Dedifferentiated amniotic fluid mesenchymal stem cell (primary cell): ENCODE measurements around the gene RNASE4.
A peak's percentile ranks its signal among the peaks of the same experiment; 100 is the strongest.

Experiments used
- DNase-seq: peaks from one replicate; pipeline ENCODE4 v3.0.0-alpha.2; 2016; ENCODE audit errors: extremely low spot score

RNASE4 gene

DNA sequence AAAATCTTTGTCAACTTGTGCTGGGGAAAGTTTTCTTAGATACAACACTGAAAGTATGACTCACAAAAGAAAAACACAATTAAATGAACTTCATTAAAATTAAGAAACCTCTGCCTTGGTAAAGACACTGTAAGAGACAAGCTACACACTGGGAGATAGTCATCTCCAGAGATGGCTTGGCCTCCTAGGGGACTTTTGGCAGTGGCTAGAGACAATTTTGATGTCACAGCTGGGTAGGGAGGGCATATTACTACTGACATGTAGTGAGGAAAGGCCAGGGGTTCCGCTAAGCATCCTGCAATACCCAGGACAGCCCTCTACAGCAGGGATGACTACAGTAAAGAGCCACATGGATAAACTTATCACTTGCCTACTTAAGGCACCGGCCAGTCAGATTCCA, 8.7 kb upstream of the RNASE4 start:
- DNase-seq = no peak

DNA sequence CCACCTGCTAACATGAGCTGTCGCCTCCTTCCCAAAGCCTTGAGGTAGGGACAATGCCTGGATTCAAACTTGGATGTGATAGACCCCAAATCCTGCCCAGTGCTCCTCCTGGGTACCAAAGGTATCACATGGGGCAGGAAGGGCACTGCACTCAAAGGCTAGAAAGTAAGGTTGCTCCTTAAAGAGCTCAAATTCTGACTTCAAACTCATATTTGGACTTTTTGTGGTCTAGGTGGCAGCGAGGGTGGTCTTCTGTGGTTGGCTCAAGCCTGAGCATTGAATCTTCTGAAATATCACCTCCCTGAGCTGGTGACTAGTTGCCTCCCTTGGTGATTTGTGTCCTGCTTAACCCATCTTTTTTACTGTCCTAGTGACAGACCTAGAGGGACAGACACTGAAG, 8.3 kb upstream of the RNASE4 start:
- no peak for DNase-seq

DNA sequence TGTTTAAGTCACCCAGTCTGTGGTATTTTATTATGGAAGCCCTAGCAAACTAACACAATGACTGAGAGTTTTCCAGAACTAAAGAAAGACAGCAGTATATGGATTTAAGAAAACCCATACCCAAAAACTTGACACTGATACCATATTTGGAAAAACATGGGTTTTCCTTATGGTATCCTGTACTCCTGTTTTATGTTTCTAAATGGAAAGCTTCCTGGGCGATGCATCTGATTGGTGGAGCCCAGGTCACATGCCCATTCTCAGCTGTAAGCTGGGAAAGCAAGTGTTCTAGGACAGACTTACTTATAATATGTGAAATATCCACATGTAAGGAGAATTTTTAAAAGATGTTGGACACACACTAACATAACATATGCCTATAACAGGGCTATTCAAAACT, 4.5 kb upstream of the RNASE4 start:
- no peak for DNase-seq

DNA sequence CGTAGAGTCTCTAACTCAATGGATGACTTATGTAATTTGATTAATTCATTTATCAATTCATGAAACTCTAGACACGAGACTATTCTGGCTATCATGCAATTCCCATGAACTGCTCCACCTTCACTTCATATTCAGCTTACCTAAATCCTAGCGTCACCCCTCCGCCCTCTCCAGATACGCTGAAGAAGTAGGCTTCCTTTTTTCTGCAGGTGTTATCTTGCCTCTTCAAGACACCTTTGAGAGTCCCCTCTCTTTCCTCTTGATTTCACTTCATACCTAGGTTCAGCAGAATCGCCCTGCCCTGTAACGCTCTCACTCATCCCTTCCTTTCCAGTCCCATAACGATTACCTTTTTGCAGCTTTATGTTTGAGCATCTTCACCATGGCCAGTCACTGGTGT, 4.0 kb upstream of the RNASE4 start:
- no peak for DNase-seq

DNA sequence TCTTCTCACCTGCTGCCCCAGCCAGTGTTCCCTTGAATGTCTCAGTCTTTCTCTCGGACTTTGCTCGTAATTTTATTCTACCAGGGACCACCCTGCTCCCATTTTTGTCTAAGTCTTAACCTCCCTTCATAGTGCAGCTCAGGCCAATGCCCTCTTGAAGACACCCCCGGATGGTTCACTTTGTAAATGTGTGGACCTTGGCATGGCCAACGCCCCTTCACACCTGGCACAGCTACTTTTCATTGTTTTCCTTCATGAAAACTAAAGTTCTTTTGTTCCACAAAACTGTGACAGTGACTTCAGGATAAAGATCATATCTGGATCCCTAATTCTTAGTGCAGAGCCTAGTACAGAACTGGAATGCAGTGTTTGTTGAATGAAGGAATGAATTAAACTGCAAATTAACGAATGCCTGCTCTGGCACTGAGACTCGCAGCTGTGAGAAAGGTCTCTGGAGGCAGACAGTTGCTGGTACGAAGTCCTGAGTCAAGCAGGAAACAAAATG, 3.5 kb upstream of the RNASE4 start:
- no peak for DNase-seq

DNA sequence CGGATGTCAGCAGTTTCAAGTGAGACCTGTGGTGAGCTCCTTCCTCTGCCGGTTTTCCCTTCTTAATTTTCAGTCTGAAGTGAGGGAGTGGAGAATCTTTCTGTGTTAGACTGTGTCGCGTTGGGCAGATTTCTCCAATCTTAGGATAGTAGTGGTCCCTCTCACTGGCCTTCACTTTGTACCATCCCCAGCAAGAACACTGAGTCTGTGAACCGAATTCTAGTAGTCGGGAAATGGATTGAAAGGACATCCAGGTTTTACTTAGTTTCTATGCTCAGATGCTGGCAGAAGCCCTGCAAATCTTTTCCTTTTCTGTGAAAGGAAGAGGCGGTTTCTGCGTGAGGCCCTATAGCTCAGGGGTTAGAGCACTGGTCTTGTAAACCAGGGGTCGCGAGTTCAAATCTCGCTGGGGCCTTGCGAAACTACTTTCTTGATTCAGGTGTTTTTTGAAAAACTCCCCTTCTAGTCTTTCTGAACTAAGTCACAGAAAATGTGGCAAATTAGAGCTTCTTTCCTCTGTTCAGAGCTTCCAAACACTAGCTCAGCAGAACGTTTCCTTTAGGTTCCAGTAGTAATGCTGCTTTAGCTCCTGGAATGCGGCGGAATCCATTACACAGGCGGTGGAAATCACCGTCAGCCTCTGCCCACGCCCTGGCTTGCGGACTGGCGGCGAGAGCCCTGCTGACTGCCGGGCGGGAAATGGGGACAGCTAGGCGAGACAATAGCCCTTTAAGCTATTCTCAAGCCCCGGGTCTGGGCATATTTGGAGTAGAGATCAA, 2.8 kb upstream of the RNASE4 start:
- DNase-seq = peak; percentile 92

DNA sequence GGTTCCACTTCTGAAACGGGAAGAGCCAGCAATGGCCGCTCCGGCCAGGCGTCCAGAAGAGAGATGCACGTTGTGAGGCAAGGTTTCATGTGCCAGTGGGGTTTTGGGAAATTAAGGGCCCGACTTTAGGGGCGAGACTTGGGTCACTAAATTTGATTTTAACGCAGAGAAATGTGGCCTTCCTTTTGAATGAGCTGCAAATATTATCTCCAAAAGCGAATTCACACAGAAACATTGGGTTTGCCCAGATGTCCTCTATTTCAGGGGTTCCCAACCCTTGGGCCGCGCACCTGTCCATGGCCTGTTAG, 2.3 kb upstream of the RNASE4 start:
- no peak for DNase-seq

DNA sequence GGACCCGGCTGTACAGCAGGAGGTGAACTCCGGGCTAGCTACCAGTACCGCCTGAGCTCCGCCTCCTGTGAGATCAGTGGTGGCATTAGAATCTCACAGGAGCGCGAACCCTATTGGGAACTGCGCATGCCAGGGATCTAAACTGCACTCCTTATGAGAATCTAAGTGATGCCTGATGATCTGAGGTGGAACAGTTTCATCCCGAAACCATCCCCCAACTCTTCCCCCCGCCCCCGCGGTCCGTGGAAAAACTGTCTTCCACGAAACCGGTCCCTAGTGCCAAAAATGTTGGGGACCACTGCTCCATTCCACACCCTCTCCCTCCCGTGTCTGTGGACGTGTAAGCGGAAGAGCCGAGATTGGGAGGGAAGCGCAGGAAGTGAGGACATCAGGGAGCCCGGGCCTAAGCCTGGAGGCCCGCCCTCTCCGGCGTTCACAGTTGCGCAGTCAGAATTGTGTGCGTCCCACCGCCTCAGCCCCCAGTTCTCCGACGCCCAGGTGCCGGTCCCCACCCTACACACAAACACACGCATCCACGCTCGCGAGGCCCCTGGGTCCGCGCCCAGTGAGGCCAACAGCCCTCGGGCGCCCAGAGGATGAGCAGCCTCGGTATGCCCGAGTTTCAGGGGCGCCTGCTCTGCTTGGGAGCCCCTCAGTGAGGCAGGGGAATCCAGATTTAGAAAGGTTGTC, 1.8 kb upstream of the RNASE4 start:
- DNase-seq = peak; percentile 94

DNA sequence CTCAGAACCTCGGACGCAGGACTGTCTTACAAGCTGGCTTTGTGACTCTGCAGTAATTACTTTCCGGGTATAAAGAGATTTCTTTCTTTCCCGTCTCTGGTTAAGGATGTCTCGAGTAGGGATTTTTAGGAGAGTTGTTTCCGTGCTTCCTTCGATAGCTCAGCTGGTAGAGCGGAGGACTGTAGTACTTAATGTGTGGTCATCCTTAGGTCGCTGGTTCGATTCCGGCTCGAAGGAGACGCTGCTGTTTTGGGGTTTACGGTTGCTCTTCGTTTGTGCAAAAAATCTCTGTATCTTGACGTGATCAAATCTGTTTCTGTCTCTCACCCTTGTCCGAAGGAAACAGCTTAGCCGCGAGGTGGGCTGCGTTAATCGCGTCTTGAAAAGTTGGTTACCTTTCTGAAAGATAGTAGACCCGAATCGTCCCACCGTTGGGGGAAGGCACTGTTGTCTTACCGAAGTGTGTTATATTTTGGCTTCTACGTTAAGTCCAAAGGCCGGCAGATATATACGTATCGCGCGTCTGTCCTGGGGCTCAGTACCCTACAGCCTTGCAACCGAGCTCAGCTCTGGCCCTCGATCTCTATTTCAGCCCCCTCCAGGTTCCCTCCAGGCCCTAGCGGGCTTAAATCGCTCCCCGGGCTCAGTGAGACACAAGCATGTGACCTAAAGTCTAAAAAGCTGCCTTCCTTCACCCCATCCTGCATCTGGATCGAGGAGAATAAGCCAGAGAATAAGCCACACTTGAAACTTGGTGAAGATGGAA, 1.1 kb upstream of the RNASE4 start:
- DNase-seq = peak; percentile 95

DNA sequence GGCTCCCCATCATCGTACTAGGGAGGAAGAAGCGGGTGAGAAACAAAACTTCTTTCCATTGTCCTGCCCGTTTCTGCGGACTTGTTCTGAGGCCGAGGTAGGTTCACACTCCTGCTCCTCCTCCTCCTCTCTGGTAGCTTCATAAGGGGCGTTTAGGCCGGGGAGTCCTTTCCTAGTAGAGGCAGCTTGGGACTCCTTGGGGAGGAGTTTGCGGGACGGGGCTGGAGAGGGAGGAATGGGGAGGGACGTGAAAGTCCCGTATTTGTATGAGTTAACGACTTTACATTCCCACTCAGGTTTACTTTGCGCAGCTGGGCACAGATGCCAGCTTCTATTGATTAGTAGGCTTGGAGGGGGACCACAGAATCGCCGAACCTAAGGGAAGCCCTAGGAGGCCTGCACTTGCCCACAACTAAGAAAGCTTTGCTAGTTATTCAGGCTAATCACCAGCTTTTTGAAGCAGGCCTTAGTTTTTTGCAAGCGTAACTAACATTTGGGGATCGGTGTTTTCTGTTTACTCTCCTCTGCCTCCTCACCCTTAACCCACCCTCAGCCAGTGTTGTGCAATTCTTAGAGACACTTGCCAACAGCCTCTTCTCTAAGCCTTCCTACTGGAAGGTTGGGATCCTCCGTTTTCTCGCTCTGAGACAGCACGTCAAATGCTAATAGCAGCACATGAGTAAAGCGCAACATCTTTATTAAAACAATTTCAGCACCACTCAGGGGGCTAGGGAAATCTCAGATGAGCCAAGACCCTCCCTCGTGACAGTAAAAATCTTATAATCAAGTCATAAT, 499 bp downstream of the RNASE4 start:
- peak; percentile 23 for DNase-seq

DNA sequence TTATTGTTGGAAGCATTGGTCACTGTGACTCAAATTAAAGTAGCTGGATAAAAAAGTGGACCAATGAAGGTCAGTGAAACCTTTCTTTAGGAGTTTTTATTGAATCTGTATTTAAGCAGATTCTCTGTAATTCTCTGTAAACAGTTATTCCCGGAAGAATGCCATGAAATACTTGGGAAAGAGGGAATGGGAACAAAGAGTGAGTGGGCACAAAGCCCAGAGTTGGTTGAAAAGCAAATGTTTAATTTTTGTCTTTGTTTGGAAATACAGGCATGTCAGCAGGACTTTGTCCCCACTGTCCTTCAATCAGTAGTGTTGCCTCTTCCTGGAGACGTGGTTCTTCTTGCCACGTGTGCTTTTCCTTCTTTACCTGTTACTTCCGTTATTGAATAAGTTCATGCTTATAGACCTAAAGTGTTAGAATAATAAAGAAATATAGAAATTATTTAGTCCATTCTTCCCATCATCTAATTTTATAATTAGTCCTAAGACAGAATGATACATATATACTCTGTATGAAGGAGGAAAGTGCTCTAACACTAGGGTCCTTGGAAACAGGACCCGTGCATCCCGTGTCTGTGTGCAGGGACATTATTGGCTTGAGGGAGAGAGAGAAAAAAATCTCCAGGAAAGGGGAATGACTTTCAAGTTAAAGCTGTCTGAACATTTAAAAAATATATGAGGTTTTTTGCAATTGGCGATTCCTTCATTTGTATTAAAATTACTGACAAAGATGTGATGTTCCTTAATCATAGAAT, 2.2 kb downstream of the RNASE4 start:
- DNase-seq = no peak

DNA sequence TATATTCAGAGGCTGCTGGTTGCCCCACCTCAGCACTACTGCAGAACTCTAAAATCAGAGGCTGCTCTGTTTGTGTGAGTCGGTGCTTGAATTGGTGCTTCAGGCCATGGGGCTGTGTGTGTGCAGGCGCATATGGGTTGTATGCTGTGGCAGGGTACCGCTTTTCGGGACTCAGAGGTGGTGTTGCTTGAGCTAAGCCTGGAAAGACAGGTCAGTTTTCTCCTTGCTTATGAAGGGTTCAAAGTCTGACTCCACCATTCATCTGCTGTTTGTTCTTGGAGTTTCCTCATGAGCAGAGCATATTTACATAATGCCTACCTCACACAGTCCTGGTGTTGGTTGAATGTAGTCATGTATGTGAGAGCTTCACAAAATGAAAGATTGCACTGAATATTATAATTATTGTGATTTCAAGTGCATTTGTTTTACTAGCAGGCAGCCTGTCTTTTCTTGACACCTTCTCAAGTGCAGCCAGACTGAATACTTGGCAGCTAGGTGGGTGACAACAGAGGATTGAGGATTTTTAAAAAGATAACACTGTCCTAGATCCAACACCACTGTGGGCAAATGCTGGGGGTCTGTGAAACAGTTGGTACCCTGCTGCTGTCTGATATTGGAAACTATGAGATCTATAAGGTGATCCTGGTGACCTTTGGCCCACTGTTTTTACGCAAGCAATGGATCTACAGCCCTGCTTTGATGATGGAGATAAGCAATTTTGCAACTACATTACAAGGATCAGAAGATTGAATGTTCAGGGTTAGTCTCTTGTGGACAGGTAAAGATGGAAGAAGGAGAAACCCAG, 3.2 kb downstream of the RNASE4 start:
- DNase-seq = no peak

DNA sequence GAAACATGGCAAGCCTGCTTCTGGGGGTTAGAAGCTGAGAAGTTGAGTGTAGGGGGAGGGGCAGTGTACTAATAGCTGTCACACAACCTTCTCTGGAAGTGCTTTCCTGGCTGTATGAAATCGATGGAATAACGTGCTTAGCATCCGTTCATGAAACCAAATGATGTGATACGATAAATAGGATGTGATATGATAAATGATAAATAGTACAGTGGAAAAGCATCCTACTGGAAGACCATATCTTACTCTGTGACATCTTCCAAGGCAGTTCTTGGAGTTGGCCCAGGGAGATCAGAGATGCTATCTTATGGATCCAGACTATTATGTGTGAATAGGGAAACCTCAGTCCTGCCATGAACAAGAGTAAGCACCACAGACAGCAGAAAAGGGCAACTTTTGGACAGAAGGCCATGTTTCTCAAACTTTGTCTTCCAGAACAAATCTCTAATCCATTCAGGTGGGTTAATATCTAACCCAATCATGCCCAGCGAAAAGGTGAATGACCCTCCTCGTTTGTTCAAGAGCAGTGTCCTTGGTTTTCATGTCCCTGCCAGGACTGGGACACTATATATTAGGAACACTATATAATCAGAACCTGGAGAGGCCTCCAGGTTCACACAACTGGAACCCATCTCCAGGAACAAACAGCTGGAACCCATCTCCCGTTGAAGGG, 3.9 kb downstream of the RNASE4 start, which contains the start of gene ANG:
Gene ANG, plus strand, starts transcription at position 598 of the 673 bp plus-strand sequence. CDS start 4,801 bp downstream, outside the sequence.
- no peak for DNase-seq

DNA sequence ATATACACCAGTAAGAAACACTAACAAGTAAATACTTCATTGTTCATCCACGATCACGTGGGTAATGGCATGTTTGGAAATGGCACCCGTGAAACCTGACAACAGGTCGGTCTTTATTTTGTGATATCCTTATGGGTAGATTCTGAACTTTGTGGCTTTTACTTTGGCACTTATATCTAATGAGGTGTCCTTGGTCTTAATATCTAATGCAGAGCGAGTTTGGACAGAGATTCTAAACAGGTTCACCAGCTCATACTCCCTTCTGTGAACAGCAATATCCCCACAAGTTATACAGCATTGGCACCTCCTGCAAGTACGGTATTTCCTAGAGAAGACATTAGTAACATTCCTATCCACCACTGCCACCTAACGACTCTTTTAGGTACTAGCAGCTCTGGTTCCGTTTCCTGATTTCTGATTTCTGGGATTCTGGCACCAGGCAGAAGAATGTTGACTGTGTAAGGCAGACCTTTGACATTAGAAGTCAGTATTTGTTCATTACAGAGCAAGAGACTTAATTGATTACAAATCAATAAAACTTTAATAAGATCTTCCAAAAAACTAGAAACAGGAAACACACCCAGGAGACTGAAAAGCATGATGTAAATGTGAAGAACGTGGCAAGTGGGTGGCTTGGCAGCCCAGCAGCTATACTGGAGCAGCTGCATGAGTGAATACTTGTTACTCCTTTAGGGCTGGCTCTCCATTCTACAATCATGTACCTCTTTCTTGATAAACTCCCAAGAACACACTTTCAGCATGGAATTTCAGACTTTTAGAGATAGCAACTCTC, 6.7 kb downstream of the RNASE4 start:
- DNase-seq = peak; percentile 67

DNA sequence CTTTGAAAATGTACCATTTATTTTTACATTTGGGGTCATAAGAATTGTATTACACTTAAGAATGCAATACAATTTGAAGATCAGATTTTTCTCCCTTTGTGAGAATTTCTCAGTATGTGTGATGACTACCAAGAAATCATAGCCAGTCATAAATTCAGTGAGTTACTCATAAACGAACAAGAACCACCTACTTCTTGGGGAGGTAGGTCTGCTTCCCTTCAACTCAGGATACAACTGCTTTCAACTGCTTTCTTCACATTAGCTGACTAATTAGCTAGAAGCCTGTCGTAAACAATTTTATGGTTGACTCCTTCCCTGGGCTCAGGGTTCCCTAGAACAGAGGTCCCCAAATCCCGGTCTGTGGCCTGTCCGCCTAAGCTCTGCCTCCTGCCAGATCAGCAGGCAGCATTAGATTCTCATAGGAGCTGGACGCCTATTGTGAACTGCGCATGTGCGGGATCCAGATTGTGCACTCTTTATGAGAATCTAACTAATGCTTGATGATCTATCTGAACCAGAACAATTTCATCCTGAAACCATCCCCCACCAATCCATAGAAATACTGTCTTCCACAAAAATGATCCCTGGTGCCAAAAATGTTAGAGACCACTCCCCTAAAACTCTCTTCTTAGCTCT, 7.9 kb downstream of the RNASE4 start:
- DNase-seq = no peak

DNA sequence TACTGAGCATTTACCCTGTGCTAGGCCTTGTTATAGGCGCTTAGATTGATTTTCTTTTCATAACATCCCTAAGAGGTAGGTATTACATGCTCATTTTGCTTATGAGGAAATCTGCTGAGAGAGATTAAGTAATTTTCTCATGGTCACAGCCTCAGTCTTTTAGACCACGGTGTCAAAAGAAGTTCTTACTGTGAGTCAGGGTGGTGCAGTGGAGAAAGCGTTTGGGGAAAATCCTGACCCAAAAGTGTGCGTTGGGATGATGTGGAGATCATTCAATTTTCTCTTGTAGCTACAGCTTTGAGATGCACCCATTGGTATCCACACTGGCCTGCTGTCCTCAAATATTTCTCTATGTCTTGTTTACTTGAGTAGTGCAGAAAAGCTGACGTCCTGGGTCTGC, 12.4 kb downstream of the RNASE4 start:
- DNase-seq = no peak

DNA sequence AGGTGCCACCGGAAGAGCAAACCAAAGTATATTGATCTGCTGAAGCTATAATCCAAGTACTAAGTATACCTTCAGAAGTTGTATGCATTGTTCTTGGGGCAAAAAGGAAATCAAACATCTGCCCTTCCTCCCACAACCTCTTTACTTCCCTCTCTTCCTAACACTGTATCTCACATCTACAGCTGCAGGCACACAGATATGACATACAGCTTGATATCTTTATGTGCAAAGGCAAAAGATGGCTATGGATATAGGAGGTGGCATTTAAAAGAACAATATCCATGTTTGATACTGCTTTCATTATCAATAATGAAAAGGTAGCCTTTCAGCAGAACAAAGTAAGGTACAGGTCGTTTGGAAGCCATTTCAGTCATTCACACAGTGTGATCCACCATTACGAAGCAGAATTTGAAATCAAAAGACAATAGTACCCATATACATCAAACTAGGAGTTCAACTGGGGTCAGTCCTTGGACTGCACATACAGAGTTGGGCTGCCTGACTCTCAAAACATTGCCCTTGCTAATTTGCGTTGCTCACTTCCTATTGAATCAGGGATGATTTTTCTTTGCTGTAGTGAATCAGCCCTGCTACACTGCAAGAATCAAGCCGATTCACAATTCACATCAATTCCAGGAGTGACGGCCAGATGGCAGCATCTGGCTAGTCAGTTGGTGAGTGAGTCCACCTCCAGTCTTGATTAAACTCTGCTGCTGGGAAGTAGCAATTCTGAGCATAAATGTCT, 13.1 kb downstream of the RNASE4 start:
- DNase-seq = peak; percentile 21

DNA sequence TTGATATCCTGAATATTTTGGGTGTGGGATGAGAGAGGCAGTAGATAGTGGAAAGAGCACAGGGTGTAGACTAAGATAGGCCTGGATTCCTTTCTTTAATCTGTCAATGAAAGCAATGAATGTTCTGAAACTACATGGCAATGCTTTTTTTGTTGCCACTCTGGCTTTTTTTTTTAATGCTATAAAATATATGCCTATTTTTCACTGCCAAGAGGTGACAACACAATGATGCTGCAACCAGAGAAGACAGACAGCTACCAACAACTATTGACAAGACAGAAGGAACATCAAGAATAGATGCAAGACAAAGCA, 13.6 kb downstream of the RNASE4 start:
- no peak for DNase-seq
